Transverse colon (tissue), 4 donors: ENCODE data around the gene ADK. TPM values are rescaled to one million over a fixed set of nuclear protein-coding genes. Genes with fewer than 3 reads are reported as not detected.

ENCODE experiments used
- DNase-seq: peaks from one replicate; pipeline ENCODE4 v3.0.0-alpha.2; 2019
- H3K27ac ChIP-seq, 4 donors: fragments of 200-600 bp; sonication (generic); 2 replicates each; pipeline ENCODE4 v1.5.1; 2016 to 2018; ENCODE audit warnings: inconsistent platforms in 4 of 4
- H3K27me3 ChIP-seq: fragments of 200-600 bp; sonication (generic); 2 replicates; pipeline ENCODE4 v1.5.1; 2017; ENCODE audit warnings: inconsistent platforms
- H3K36me3 ChIP-seq, 4 donors: fragments of 200-600 bp; sonication (generic); 2 replicates each; pipeline ENCODE4 v1.5.1; 2017 to 2019; ENCODE audit warnings: inconsistent platforms in 4 of 4
- H3K4me1 ChIP-seq, 4 donors: fragments of 200-600 bp; sonication (generic); 2 replicates each; pipeline ENCODE4 v1.5.1; 2017 to 2020; ENCODE audit warnings: inconsistent platforms in 4 of 4
- H3K4me3 ChIP-seq, 4 donors: fragments of 200-600 bp; sonication (generic); 1 replicate in 1 of 4; 2 replicates in 3 of 4; pipeline versions ENCODE4 v1.5.1 to v1.6.1; 2017 to 2019; ENCODE audit warnings: inconsistent platforms in 4 of 4
- H3K9me3 ChIP-seq, 2 donors: fragments of 200-600 bp; sonication (generic); 2 replicates each; pipeline ENCODE4 v1.5.1; 2017 to 2019; ENCODE audit warnings: inconsistent platforms in 2 of 2
- EP300 ChIP-seq: sonication (generic); formaldehyde crosslinking; IDR thresholded peaks from one replicate; pipeline ENCODE4 v1.6.1; 2017; ENCODE audit warnings: antibody characterized with exemption, low read depth
- POLR2A ChIP-seq: fragments of 450-650 bp; IDR thresholded peaks from one replicate; pipeline ENCODE4 v1.6.1; 2016; ENCODE audit warnings: antibody characterized with exemption, mild to moderate bottlenecking, moderate library complexity
- POLR2AphosphoS5 ChIP-seq, 3 donors: sonication (generic); formaldehyde crosslinking; IDR thresholded peaks; one replicate each; pipeline ENCODE4 v1.6.1; 2016; ENCODE audit warnings: antibody characterized with exemption in 3 of 3
- WGBS, 2 donors: methylation state at CpG; one replicate each; pipeline ENCODE4 v1.1.5; 2018; ENCODE audit warnings: low coverage in 1 of 2; 5-methylcytosine and 5-hydroxymethylcytosine counted together
- in situ Hi-C, 4 donors: fragments of 200-750 bp; cut with MboI; loops; one replicate each; pipeline versions ENCODE4 v1.15.0 to v1.15.1; 2017; ENCODE audit warnings: low sequenced_read_pairs in 3 of 4, low pct_ligation_motif_present in 1 of 4, low pct_unique_long_range_greater_than_20kb in 1 of 4
- intact Hi-C: fragments of 100-400 bp; cut with DNase I; formaldehyde crosslinking; loops from one replicate; pipeline ENCODE4 v1.15.1; 2023; ENCODE audit warnings: low total_unique reads
- total RNA-seq, 4 donors: library from RNA; depleted of rRNA; stranded (reverse); fragments of >200 nt; gene quantifications; one replicate each; pipeline ENCODE4 v1.1.0, GENCODE V29; 2016
- TF ChIP-seq, protein P1 (sequence below), 5 experiments: fragments of 200-600 bp in 3 of 5; fragments of 450-650 bp in 2 of 5; sonication (generic) in 3 of 5; IDR thresholded peaks; 1 replicate in 2 of 5; 2 replicates in 3 of 5; pipeline ENCODE4 v1.5.1; 2016 to 2017; ENCODE audit warnings: antibody characterized with exemption in 5 of 5, inconsistent platforms in 3 of 5, mild to moderate bottlenecking in 2 of 5, moderate library complexity in 1 of 5

ADK gene
- total RNA-seq, 4 donors from 2014 or later, result 6.8 to 25.2 (median 14.8) TPM

DNA sequence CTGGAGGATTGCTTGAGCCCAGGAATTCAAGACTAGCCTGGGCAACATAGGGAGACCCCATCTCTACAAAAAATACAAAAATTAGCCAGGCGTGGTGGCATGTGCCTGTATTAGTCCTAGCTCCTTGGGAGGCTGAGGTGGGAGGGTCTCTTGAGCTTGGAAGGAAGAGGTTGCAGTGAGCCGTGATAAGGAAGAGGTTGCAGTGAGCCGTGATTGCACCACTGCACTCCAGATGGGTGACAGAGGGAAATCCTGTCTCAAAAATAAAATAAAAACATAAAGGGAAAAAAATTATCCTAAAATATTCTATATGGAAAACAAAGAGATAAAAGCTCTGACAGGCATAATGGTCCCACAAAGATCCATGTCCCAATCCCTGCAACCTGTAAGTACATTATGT is 587.5 kb downstream of the ADK start:
- no peaks in the 10 kb centered on the region for H3K9me3 ChIP-seq
- in situ Hi-C loops, result no loop called here
- 77 to 78% methylated on average over 3 of the region's 3 CpGs for WGBS, 2 donors
- no peaks in the 10 kb centered on the region for H3K27me3 ChIP-seq
- no peaks in the 10 kb centered on the region for H3K4me1 ChIP-seq
- H3K27ac ChIP-seq, result no peak overlapping the region
- DNase-seq, result no peak
- TF ChIP-seq EP300, result no peak
- TF ChIP-seq, protein P1, sequence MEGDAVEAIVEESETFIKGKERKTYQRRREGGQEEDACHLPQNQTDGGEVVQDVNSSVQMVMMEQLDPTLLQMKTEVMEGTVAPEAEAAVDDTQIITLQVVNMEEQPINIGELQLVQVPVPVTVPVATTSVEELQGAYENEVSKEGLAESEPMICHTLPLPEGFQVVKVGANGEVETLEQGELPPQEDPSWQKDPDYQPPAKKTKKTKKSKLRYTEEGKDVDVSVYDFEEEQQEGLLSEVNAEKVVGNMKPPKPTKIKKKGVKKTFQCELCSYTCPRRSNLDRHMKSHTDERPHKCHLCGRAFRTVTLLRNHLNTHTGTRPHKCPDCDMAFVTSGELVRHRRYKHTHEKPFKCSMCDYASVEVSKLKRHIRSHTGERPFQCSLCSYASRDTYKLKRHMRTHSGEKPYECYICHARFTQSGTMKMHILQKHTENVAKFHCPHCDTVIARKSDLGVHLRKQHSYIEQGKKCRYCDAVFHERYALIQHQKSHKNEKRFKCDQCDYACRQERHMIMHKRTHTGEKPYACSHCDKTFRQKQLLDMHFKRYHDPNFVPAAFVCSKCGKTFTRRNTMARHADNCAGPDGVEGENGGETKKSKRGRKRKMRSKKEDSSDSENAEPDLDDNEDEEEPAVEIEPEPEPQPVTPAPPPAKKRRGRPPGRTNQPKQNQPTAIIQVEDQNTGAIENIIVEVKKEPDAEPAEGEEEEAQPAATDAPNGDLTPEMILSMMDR (IDR thresholded peaks at IDR 0.05), result no peak
- no peaks in the 10 kb centered on the region for H3K36me3 ChIP-seq
- intact Hi-C loops, result no loop called here
- H3K4me3 ChIP-seq, result no peak overlapping the region

DNA sequence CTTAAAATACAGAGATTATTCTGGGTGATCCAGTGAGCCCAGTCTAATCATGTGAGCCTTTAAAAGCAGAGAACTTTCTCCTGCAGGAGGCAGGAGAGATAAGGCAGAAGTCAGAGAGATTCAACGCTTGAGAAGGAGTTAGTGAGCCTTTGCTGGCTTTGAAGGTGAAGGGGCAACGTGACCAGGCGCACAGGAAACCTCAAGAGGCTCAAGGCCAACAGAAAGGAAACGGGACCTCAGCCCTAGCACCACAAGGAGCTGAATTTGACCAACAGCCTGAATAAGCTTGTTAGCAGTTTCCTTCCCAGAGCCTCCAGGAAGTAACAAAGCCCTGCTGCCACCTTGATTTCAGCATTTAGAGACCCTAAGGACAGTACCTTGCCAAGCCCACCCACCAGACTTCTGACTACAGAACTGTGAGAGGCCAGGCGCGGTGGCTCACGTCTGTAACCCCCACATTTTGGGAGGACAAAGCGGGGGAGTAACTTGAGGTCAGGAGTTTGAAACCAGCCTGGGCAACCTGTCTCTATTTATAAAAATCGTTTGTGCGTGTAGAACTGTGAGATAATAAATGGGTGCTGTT is 588.1 kb downstream of the ADK start:
- Histone ChIP-seq H3K4me1 (no peaks in the 10 kb centered on the region), H3K4me3 (no peak overlapping the region), H3K27me3 (no peaks in the 10 kb centered on the region), H3K9me3 (no peaks in the 10 kb centered on the region), H3K36me3 (no peaks in the 10 kb centered on the region), H3K27ac (no peak overlapping the region)
- intact Hi-C loops, result no loop called here
- WGBS, 2 donors, result 49 to 80% methylated on average over 2 to 10 of the region's 10 CpGs
- in situ Hi-C loops, result no loop called here
- DNase-seq, result peak; percentile 43
- TF ChIP-seq, protein P1 (IDR thresholded peaks at IDR 0.05), result peak in 3 of 5 experiments; percentile 6 to 12 (median 12)
- no peak for TF ChIP-seq EP300

DNA sequence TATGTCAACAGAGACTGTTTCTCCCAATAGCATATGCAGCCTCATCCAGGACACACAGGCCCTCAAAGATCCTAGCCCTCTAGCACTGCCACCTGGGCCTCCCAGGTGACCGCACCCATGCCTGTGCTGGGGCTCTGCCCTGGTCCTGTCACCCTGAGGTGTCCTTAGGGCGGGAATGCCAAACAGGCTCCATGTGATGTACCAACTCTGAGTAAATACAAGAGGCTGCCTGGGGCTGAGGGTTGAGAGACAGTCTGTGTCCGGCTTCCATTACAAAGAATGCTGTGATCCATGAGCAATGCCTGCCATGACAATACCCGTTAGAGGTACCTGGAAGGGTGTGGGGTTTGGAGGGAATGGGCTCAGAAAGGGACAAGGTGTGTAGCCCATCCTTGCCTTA is 592.4 kb downstream of the ADK start:
- H3K27ac ChIP-seq, result no peak overlapping the region
- in situ Hi-C loops, result no loop called here
- WGBS, 2 donors, result 92 to 100% methylated on average over 3 to 4 of the region's 4 CpGs

DNA sequence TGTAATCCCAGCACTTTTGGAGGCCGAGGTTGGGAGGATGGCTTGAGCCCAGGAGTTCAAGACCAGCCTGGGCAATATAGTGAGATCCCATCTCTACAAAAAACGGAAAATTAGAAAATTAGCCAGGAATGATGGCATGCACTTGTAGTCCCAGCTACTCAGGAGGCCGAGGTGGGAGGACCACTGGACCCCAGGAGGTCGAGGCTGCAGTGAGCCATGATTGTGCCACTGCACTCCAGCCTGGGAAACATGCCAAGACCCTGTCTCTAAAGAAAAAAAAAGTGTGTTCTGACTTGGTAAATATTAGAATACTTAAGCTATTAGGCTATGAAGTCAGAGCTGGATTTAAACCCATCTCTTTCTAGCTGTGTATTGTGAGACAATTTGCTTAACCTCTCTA is 594.4 kb downstream of the ADK start:
- in situ Hi-C loops, result no loop called here
- no peak for TF ChIP-seq EP300
- no peak for TF ChIP-seq POLR2A
- WGBS, 2 donors, result 89 to 93% methylated on average over 3 to 4 of the region's 4 CpGs
- Histone ChIP-seq H3K36me3 (no peaks in the 10 kb centered on the region), H3K4me1 (no peaks in the 10 kb centered on the region), H3K27me3 (no peaks in the 10 kb centered on the region), H3K27ac (no peak overlapping the region), H3K4me3 (no peak overlapping the region), H3K9me3 (no peaks in the 10 kb centered on the region)
- DNase-seq, result no peak
- intact Hi-C loops, result no loop called here

More for the DNA sequence above, 592.4 kb downstream of the ADK start:
- no peaks in the 10 kb centered on the region for H3K9me3 ChIP-seq
- no peaks in the 10 kb centered on the region for H3K4me1 ChIP-seq
- intact Hi-C loops, result no loop called here
- no peak for DNase-seq
- no peaks in the 10 kb centered on the region for H3K27me3 ChIP-seq
- no peaks in the 10 kb centered on the region for H3K36me3 ChIP-seq
- H3K4me3 ChIP-seq, result no peak overlapping the region
- TF ChIP-seq POLR2AphosphoS5 (IDR thresholded peaks at IDR 0.05), result no peak
- TF ChIP-seq EP300, result no peak
- TF ChIP-seq, protein P1 (IDR thresholded peaks at IDR 0.05), result no peak
- no peak for TF ChIP-seq POLR2A

DNA sequence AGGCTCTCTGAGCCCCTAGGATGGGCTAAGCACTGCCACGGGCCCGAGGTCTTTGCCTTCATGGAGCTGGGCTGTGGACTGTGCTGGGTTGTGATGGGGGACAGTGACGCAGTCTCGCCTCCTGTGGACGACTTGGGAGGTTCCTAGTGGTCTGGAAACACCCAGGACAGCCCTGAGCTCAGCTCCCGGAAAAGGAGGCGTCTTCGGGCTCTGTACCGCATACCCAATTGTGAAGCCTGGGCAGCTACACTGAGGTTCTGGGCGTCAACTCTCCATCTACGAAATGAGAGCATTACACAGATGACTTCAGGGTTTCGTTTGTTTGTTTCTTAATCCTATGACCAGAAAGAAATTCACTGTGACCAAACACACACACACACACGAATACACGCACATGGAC is 595.8 kb downstream of the ADK start:
- DNase-seq, result no peak
- Histone ChIP-seq H3K36me3 (no peaks in the 10 kb centered on the region), H3K27ac (no peak overlapping the region), H3K9me3 (no peaks in the 10 kb centered on the region), H3K27me3 (no peaks in the 10 kb centered on the region), H3K4me3 (no peak overlapping the region), H3K4me1 (no peaks in the 10 kb centered on the region)
- intact Hi-C loops (no loop called here), in situ Hi-C loops (no loop called here)
- WGBS, 2 donors, result 89 to 91% methylated on average over 8 to 14 of the region's 14 CpGs
- TF ChIP-seq POLR2AphosphoS5 (IDR thresholded peaks at IDR 0.05), result no peak
- TF ChIP-seq EP300, result no peak
- TF ChIP-seq, protein P1 (IDR thresholded peaks at IDR 0.05), result no peak
- TF ChIP-seq POLR2A, result no peak
